GM23338 (cell line): ENCODE measurements around the gene MAPK8IP2. TPM values are rescaled to one million over a fixed set of nuclear protein-coding genes. Genes with fewer than 3 reads are reported as not detected.

ENCODE experiments used
- ATAC-seq: fragments of 200-7000 bp; cut with Tn5 transposase; 3 replicates; pipeline ENCODE4 v1.9.1; 2020
- DNase-seq: peaks from one replicate; pipeline ENCODE4 v3.0.0-alpha.2; 2015; ENCODE audit warnings: low spot score
- H2AFZ ChIP-seq: fragments of 200-600 bp; sonication (generic); 2 replicates; pipeline ENCODE4 v1.8.0; 2016; ENCODE audit warnings: antibody characterized with exemption, mild to moderate bottlenecking, moderate library complexity
- H3F3A ChIP-seq: fragments of 200-600 bp; sonication (generic); replicated peaks from 2 replicates; pipeline ENCODE4 v1.8.0; 2017; ENCODE audit warnings: antibody characterized with exemption, mixed run types, low read depth
- H3K27ac ChIP-seq: fragments of 200-600 bp; sonication (generic); 2 replicates; pipeline ENCODE4 v1.6.1; 2016; ENCODE audit warnings: low read depth
- H3K27me3 ChIP-seq: fragments of 200-600 bp; sonication (generic); 2 replicates; pipeline ENCODE4 v1.8.0; 2016; ENCODE audit warnings: mild to moderate bottlenecking, mixed run types, moderate library complexity; ENCODE audit not compliant: insufficient read depth
- H3K36me3 ChIP-seq: fragments of 200-600 bp; sonication (generic); 2 replicates; pipeline ENCODE4 v1.8.0; 2016; ENCODE audit warnings: mild to moderate bottlenecking; ENCODE audit not compliant: insufficient read depth
- H3K4me1 ChIP-seq: fragments of 200-600 bp; sonication (generic); 2 replicates; pipeline ENCODE4 v1.8.0; 2016; ENCODE audit warnings: mild to moderate bottlenecking, moderate library complexity; ENCODE audit not compliant: insufficient read depth
- H3K4me2 ChIP-seq: fragments of 200-600 bp; sonication (generic); 2 replicates; pipeline ENCODE4 v1.7.1; 2017; ENCODE audit warnings: mixed run types
- H3K4me3 ChIP-seq: fragments of 200-600 bp; sonication (generic); 2 replicates; pipeline ENCODE4 v1.6.1; 2016; ENCODE audit warnings: mixed run types
- H3K79me2 ChIP-seq: fragments of 200-600 bp; sonication (generic); replicated peaks from 2 replicates; pipeline ENCODE4 v1.8.0; 2017; ENCODE audit warnings: mild to moderate bottlenecking; ENCODE audit not compliant: insufficient read depth
- H3K9me2 ChIP-seq: fragments of 200-600 bp; sonication (generic); 2 replicates; pipeline ENCODE4 v1.8.0; 2017; ENCODE audit not compliant: insufficient read depth
- H4K20me1 ChIP-seq: fragments of 200-600 bp; sonication (generic); replicated peaks from 2 replicates; pipeline ENCODE4 v1.8.0; 2017; ENCODE audit warnings: mild to moderate bottlenecking; ENCODE audit not compliant: insufficient read depth
- H3K27ac Mint-ChIP-seq: 2 replicates; pipeline ENCODE4 v1.8.0; 2020; ENCODE audit warnings: inconsistent platforms, mild to moderate bottlenecking, moderate library complexity, mixed read lengths
- H3K27me3 Mint-ChIP-seq: 3 replicates; pipeline ENCODE4 v1.8.0; 2022; ENCODE audit warnings: low read depth, mild to moderate bottlenecking, moderate library complexity, mixed read lengths, inconsistent platforms; ENCODE audit not compliant: insufficient read depth, poor library complexity
- H3K36me3 Mint-ChIP-seq: 3 replicates; pipeline ENCODE4 v1.8.0; 2021; ENCODE audit warnings: low read depth, mild to moderate bottlenecking, inconsistent platforms, moderate library complexity, mixed read lengths
- H3K4me1 Mint-ChIP-seq: 3 replicates; pipeline ENCODE4 v1.8.0; 2020; ENCODE audit warnings: mild to moderate bottlenecking, inconsistent platforms, mixed read lengths
- H3K4me3 Mint-ChIP-seq: 3 replicates; pipeline ENCODE4 v1.8.0; 2021; ENCODE audit warnings: moderate library complexity, mild to moderate bottlenecking, inconsistent platforms, mixed read lengths
- H3K9me3 Mint-ChIP-seq: 3 replicates; pipeline ENCODE4 v1.8.0; 2020; ENCODE audit warnings: moderate library complexity, mild to moderate bottlenecking, inconsistent platforms, mixed read lengths
- ETS1 ChIP-seq: IDR thresholded peaks from 2 replicates; pipeline ENCODE4 v1.6.1; 2016; ENCODE audit warnings: antibody characterized with exemption
- EZH2 ChIP-seq: fragments of 200-600 bp; sonication (generic); IDR thresholded peaks from one replicate; pipeline ENCODE4 v1.8.0; 2017; ENCODE audit warnings: antibody characterized with exemption, mild to moderate bottlenecking, low read depth; ENCODE audit not compliant: unreplicated experiment
- EZH2phosphoT487 ChIP-seq: fragments of 200-600 bp; sonication (generic); IDR thresholded peaks from one replicate; pipeline ENCODE4 v1.8.1; 2018; ENCODE audit warnings: antibody characterized with exemption; ENCODE audit not compliant: unreplicated experiment
- JUNB ChIP-seq: IDR thresholded peaks from one replicate; pipeline ENCODE4 v1.6.1; 2016; ENCODE audit warnings: antibody characterized with exemption; ENCODE audit not compliant: unreplicated experiment
- NANOG ChIP-seq: IDR thresholded peaks from 2 replicates; pipeline ENCODE4 v1.6.1; 2016; ENCODE audit warnings: antibody characterized with exemption, borderline replicate concordance
- POLR2AphosphoS5 ChIP-seq: IDR thresholded peaks from 2 replicates; pipeline ENCODE4 v1.6.1; 2016; ENCODE audit warnings: antibody characterized with exemption, low read depth
- STAT1 ChIP-seq: IDR thresholded peaks from one replicate; pipeline ENCODE4 v1.6.1; 2016; ENCODE audit warnings: antibody characterized with exemption; ENCODE audit not compliant: unreplicated experiment
- ZNF114 ChIP-seq: fragments of 250-450 bp; sonication (Bioruptor Pico); IDR thresholded peaks from 2 replicates; pipeline ENCODE4 v1.5.0; 2020; ENCODE audit warnings: mild to moderate bottlenecking, moderate library complexity
- ZNF462 ChIP-seq: fragments of 250-450 bp; sonication (Bioruptor Pico); IDR thresholded peaks from 2 replicates; pipeline ENCODE4 v1.5.0; 2020; ENCODE audit warnings: mild to moderate bottlenecking, moderate library complexity
- polyA plus RNA-seq: library from polyadenylated mRNA; unstranded; fragments of >200 nt; fragmentation: Nextera tagmentation; extraction: Ambion mirVana; gene quantifications from 2 replicates; pipeline ENCODE4 v1.2.1, GENCODE V29; 2016
- total RNA-seq: library from RNA; depleted of rRNA; stranded (reverse); fragments of >200 nt; shearing (Covaris generic); gene quantifications from 2 replicates; pipeline ENCODE4 v1.2.3, GENCODE V29; 2014
- TF ChIP-seq, protein P1 (sequence below), 2 experiments: fragments of 200-600 bp in 1 of 2; sonication (generic) in 1 of 2; conservative IDR thresholded peaks; 2 replicates each; pipeline versions ENCODE4 v1.5.1 to v1.6.1; 2016 to 2017; ENCODE audit warnings: antibody characterized with exemption in 2 of 2, low read depth in 2 of 2, mild to moderate bottlenecking in 2 of 2, moderate library complexity in 1 of 2
- TF ChIP-seq, protein P2 (sequence below): IDR thresholded peaks from one replicate; pipeline ENCODE4 v1.6.1; 2018; ENCODE audit warnings: antibody characterized with exemption; ENCODE audit not compliant: unreplicated experiment

The MAPK8IP2 gene
- total and polyA plus RNA-seq, 2 experiments from 2014 or later, result 0.15 to 3.5 TPM

GRCh38 chr22:50626850-50627641 lies 26.5 kb downstream of the MAPK8IP2 start:
- H2AFZ ChIP-seq, result peak overlapping the region; percentile 94
- H3K4me1 Mint-ChIP-seq, result peaks cover 10% of the 10 kb centered on the region
- DNase-seq, result no peak
- peak overlapping the region; percentile 74 for H3K4me3 Mint-ChIP-seq
- peaks cover 5% of the 10 kb centered on the region; the same call in 1 of the 2 replicates for H3K4me1 ChIP-seq
- H3K79me2 ChIP-seq, result no peaks in the 10 kb centered on the region
- TF ChIP-seq, protein P1, sequence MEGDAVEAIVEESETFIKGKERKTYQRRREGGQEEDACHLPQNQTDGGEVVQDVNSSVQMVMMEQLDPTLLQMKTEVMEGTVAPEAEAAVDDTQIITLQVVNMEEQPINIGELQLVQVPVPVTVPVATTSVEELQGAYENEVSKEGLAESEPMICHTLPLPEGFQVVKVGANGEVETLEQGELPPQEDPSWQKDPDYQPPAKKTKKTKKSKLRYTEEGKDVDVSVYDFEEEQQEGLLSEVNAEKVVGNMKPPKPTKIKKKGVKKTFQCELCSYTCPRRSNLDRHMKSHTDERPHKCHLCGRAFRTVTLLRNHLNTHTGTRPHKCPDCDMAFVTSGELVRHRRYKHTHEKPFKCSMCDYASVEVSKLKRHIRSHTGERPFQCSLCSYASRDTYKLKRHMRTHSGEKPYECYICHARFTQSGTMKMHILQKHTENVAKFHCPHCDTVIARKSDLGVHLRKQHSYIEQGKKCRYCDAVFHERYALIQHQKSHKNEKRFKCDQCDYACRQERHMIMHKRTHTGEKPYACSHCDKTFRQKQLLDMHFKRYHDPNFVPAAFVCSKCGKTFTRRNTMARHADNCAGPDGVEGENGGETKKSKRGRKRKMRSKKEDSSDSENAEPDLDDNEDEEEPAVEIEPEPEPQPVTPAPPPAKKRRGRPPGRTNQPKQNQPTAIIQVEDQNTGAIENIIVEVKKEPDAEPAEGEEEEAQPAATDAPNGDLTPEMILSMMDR (conservative IDR thresholded peaks at IDR 0.05; ENCODE audit: low read depth in 2 of 2), result no peak
- TF ChIP-seq, protein P2, sequence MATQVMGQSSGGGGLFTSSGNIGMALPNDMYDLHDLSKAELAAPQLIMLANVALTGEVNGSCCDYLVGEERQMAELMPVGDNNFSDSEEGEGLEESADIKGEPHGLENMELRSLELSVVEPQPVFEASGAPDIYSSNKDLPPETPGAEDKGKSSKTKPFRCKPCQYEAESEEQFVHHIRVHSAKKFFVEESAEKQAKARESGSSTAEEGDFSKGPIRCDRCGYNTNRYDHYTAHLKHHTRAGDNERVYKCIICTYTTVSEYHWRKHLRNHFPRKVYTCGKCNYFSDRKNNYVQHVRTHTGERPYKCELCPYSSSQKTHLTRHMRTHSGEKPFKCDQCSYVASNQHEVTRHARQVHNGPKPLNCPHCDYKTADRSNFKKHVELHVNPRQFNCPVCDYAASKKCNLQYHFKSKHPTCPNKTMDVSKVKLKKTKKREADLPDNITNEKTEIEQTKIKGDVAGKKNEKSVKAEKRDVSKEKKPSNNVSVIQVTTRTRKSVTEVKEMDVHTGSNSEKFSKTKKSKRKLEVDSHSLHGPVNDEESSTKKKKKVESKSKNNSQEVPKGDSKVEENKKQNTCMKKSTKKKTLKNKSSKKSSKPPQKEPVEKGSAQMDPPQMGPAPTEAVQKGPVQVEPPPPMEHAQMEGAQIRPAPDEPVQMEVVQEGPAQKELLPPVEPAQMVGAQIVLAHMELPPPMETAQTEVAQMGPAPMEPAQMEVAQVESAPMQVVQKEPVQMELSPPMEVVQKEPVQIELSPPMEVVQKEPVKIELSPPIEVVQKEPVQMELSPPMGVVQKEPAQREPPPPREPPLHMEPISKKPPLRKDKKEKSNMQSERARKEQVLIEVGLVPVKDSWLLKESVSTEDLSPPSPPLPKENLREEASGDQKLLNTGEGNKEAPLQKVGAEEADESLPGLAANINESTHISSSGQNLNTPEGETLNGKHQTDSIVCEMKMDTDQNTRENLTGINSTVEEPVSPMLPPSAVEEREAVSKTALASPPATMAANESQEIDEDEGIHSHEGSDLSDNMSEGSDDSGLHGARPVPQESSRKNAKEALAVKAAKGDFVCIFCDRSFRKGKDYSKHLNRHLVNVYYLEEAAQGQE, result no peak
- TF ChIP-seq POLR2AphosphoS5, result no peak
- TF ChIP-seq ETS1, result no peak
- TF ChIP-seq STAT1, result no peak
- TF ChIP-seq NANOG, result no peak
- no peak for TF ChIP-seq JUNB
- TF ChIP-seq ZNF462 (CRISPR knock-in tag), result no peak
- TF ChIP-seq EZH2phosphoT487, result no peak
- no peak for TF ChIP-seq ZNF114 (CRISPR knock-in tag)
- TF ChIP-seq EZH2, result no peak
- H3K4me3 ChIP-seq, result peak overlapping the region; percentile 88
- H3K9me2 ChIP-seq, result no peaks in the 10 kb centered on the region
- no peaks in the 10 kb centered on the region; the same call in 1 of the 2 replicates for H4K20me1 ChIP-seq
- peak overlapping the region; percentile 90 for H3K4me2 ChIP-seq
- no peak overlapping the region for H3K27ac ChIP-seq
- peaks cover 6% of the 10 kb centered on the region; the same call in 1 of the 2 replicates for H3F3A ChIP-seq
- H3K9me3 Mint-ChIP-seq, result no peaks in the 10 kb centered on the region
- H3K27me3 Mint-ChIP-seq, result peaks cover 10% of the 10 kb centered on the region
- no peaks in the 10 kb centered on the region for H3K36me3 Mint-ChIP-seq
- no peak; the same call in 2 of the 3 replicates for ATAC-seq
- H3K27me3 ChIP-seq, result peaks cover 12% of the 10 kb centered on the region
- H3K27ac Mint-ChIP-seq, result no peak overlapping the region
- no peaks in the 10 kb centered on the region for H3K36me3 ChIP-seq
